Measurements from ENCODE around the gene SETBP1. TPM values are rescaled to one million over a fixed set of nuclear protein-coding genes. Genes with fewer than 3 reads are reported as not detected.

SETBP1 gene
- total RNA-seq, 1 donor from 2014 or later: 12.0 TPM

DNA sequence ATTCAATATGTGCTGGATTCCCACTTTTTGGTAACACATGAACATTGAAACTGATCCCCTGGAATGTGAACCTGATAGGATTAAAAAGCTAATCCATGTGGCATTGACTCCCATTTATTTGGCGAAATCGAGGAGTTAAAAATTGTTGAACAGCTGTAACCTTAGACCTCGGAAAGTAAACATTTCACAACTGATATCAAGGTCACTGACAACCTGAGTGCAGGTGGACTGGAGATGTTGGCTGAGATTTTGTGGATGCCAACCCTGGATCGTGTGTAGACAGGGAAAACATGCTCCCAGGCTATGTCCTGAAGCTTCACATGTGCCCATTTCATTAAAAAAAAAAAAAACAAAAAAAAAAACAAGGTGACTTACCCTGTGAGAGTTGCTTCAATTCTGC is 204.8 kb downstream of the SETBP1 start:
- Histone ChIP-seq H3K27me3 (no peaks in the 10 kb centered on the region), H2AFZ (replicated peaks) (no peak overlapping the region), H3K27ac (no peak overlapping the region), H3K79me2 (ENCODE audit: low read depth) (no peaks in the 10 kb centered on the region), H3K4me2 (no peak overlapping the region), H3F3A (ENCODE audit: low read depth) (no peaks in the 10 kb centered on the region), H3K4me3 (no peak overlapping the region), H3K36me3 (peaks cover 6% of the 10 kb centered on the region), H4K20me1 (ENCODE audit: low read depth) (no peaks in the 10 kb centered on the region), H3K4me1 (peaks cover 15% of the 10 kb centered on the region), H3K9me3 (ENCODE audit: low read depth) (peaks cover 5% of the 10 kb centered on the region), H3K9ac (no peak overlapping the region)
- H3K27ac Mint-ChIP-seq: no peak overlapping the region
- H3K9me3 Mint-ChIP-seq: peaks cover 5% of the 10 kb centered on the region
- H3K4me1 Mint-ChIP-seq: peaks cover 26% of the 10 kb centered on the region
- peaks cover 9% of the 10 kb centered on the region for H3K36me3 Mint-ChIP-seq
- H3K27me3 Mint-ChIP-seq (ENCODE audit: insufficient read depth, low read depth): peaks cover 2% of the 10 kb centered on the region
- TF ChIP-seq EZH2phosphoT487 (IDR thresholded peaks at IDR 0.05) (no peak), EZH2 (IDR thresholded peaks at IDR 0.05) (no peak)
- TF ChIP-seq, protein P1, sequence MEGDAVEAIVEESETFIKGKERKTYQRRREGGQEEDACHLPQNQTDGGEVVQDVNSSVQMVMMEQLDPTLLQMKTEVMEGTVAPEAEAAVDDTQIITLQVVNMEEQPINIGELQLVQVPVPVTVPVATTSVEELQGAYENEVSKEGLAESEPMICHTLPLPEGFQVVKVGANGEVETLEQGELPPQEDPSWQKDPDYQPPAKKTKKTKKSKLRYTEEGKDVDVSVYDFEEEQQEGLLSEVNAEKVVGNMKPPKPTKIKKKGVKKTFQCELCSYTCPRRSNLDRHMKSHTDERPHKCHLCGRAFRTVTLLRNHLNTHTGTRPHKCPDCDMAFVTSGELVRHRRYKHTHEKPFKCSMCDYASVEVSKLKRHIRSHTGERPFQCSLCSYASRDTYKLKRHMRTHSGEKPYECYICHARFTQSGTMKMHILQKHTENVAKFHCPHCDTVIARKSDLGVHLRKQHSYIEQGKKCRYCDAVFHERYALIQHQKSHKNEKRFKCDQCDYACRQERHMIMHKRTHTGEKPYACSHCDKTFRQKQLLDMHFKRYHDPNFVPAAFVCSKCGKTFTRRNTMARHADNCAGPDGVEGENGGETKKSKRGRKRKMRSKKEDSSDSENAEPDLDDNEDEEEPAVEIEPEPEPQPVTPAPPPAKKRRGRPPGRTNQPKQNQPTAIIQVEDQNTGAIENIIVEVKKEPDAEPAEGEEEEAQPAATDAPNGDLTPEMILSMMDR (IDR thresholded peaks at IDR 0.05): no peak
- H3K4me3 Mint-ChIP-seq: no peak overlapping the region
- no peak for DNase-seq (ENCODE audit: low spot score)

DNA sequence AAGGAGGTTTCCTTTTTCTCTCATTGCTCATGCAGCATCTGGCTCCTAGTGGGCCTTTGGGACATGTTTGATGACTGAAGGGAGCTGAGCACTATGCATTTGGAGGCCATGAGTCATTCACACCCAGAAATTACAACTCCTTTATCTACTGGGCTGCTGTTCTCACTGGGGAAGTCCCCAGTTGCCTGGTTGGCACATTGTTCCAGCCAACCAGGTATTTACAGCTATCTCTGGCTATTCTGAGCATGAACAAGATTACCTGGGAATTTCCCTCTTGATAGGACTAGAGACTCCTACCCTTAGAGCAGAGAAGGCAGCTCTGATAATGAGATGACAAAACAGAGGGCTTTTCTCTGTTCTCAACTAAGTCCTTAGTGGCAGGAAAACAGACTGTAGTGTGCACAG is 206.5 kb downstream of the SETBP1 start:
- no peak overlapping the region for H3K4me3 ChIP-seq
- H3K4me2 ChIP-seq: no peak overlapping the region
- peaks cover 9% of the 10 kb centered on the region for H3K9me3 ChIP-seq (ENCODE audit: low read depth)
- H3K36me3 Mint-ChIP-seq: peaks cover 19% of the 10 kb centered on the region
- no peaks in the 10 kb centered on the region for H3K27me3 ChIP-seq
- H3K9ac ChIP-seq: no peak overlapping the region
- peaks cover 3% of the 10 kb centered on the region for H3K4me1 ChIP-seq
- H4K20me1 ChIP-seq (ENCODE audit: low read depth): no peaks in the 10 kb centered on the region
- no peak overlapping the region for H3K4me3 Mint-ChIP-seq
- DNase-seq (ENCODE audit: low spot score): no peak
- peaks cover 19% of the 10 kb centered on the region for H3K9me3 Mint-ChIP-seq
- TF ChIP-seq, protein P1 (IDR thresholded peaks at IDR 0.05): no peak
- TF ChIP-seq EZH2phosphoT487 (IDR thresholded peaks at IDR 0.05) (no peak), EZH2 (IDR thresholded peaks at IDR 0.05) (no peak)
- H3K4me1 Mint-ChIP-seq: peaks cover 13% of the 10 kb centered on the region
- no peak overlapping the region for H2AFZ ChIP-seq (replicated peaks)
- peaks cover 10% of the 10 kb centered on the region for H3K36me3 ChIP-seq
- no peaks in the 10 kb centered on the region for H3K79me2 ChIP-seq (ENCODE audit: low read depth)
- H3K27ac ChIP-seq: no peak overlapping the region
- no peaks in the 10 kb centered on the region for H3K27me3 Mint-ChIP-seq (ENCODE audit: insufficient read depth, low read depth)
- H3K27ac Mint-ChIP-seq: no peak overlapping the region
- no peaks in the 10 kb centered on the region for H3F3A ChIP-seq (ENCODE audit: low read depth)

DNA sequence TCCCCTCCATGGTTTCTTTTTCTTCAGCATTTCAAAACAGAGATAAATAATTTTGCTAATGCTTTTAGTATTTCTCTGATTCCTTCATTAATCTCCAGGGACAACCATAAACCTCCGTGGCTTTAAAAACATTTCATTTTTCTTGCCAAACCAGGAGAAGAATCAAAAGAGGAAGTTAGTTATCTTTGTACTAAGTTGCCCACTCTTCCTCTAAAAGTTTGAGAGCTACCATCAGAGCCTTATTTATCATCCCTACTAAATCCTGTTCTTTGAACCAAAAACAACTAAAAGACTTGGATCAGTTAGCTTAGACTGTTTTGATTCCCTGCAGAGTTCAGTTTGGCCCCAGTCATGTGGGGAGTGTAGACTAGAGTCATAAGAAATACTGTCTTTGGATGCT is 208.4 kb downstream of the SETBP1 start:
- TF ChIP-seq EZH2 (IDR thresholded peaks at IDR 0.05): no peak
- TF ChIP-seq, protein P1 (IDR thresholded peaks at IDR 0.05): no peak
- no peak for TF ChIP-seq EZH2phosphoT487 (IDR thresholded peaks at IDR 0.05)
- H3K27ac ChIP-seq: no peak overlapping the region
- no peaks in the 10 kb centered on the region for H3K79me2 ChIP-seq (ENCODE audit: low read depth)
- peaks cover 10% of the 10 kb centered on the region for H3K36me3 ChIP-seq
- no peaks in the 10 kb centered on the region for H4K20me1 ChIP-seq (ENCODE audit: low read depth)
- peaks cover 26% of the 10 kb centered on the region for H3K36me3 Mint-ChIP-seq
- no peaks in the 10 kb centered on the region for H3K27me3 ChIP-seq
- H2AFZ ChIP-seq (replicated peaks): no peak overlapping the region
- no peak overlapping the region for H3K27ac Mint-ChIP-seq
- no peak overlapping the region for H3K4me3 ChIP-seq
- H3F3A ChIP-seq (ENCODE audit: low read depth): no peaks in the 10 kb centered on the region
- no peak for DNase-seq (ENCODE audit: low spot score)
- no peak overlapping the region for H3K4me2 ChIP-seq
- no peaks in the 10 kb centered on the region for H3K27me3 Mint-ChIP-seq (ENCODE audit: insufficient read depth, low read depth)
- H3K9me3 Mint-ChIP-seq: peaks cover 25% of the 10 kb centered on the region
- H3K9me3 ChIP-seq (ENCODE audit: low read depth): peaks cover 9% of the 10 kb centered on the region
- H3K9ac ChIP-seq: no peak overlapping the region
- no peak overlapping the region for H3K4me3 Mint-ChIP-seq
- no peaks in the 10 kb centered on the region for H3K4me1 ChIP-seq
- peaks cover 6% of the 10 kb centered on the region for H3K4me1 Mint-ChIP-seq

All from neural progenitor cell (in vitro differentiated cells).